ENCODE measurements around the gene ELL2.

The ELL2 gene

DNA sequence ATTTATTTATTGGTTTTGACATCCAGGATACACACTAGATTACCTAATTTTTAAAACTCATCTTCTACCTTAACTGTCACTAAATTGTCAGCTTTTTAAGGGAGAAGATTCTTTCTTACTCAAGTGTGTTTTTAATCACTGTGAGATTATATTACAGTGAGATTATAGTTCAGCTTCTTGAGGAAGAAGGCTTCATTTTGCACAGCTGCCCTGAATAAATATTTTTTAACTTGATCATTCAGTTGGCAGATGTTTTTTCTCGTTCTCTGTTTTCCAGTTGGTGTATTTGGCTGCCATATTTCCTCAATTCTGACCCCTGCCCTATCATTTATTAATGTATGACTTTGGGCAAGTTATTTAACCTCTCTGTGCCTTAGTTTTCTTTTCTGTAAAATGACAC is 15.0 kb upstream of the ELL2 start:
- no peak for DNase-seq

DNA sequence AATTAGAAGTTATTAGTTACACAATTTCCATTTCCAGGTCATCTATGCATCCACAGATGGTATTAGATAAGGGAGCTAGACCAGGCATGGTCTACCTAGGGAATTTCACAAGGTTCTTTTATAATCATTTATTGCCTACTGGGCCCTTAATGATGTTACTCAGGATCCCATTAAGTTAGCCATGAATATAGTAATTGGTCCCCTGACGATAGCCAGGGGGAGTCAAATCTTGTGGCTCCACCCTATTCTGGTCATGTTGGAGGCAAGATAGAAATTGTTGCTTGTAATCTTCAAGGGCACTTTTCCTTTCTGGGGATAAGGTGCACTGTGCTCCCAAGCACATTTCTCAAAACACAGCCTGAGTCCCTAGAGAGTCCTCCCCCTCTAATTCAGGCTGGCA is 14.1 kb upstream of the ELL2 start:
- no peak for DNase-seq

- DNase-seq = no peak
These were observed 12.2 kb upstream of the ELL2 start for GRCh38 chr5:95973793-95974325.

GRCh38 chr5:95972196-95972595 is 10.5 kb upstream of the ELL2 start:
- no peak for DNase-seq

DNA sequence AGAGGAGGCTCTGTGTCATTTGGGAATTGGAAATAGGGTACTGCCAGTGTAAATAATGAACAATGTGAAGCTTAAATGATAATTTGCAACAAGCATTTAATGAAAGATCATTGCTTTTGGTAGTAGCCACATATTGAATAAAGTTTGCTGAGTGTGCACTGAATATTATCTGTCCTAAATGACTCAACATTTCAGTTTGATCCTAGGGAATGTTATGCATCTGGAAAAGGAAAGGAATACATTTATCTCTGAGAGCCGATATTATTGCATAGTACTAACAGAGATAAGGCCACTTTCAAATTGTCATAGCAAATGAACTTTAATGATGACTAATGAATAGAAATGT is 8.7 kb upstream of the ELL2 start:
- no peak for DNase-seq

GRCh38 chr5:95969651-95970358 is 8.2 kb upstream of the ELL2 start:
- DNase-seq = no peak

- DNase-seq = no peak
These were observed 7.4 kb upstream of the ELL2 start for GRCh38 chr5:95969055-95969454.

GRCh38 chr5:95967236-95967635 is 5.6 kb upstream of the ELL2 start:
- DNase-seq = no peak

GRCh38 chr5:95966005-95966404 is 4.4 kb upstream of the ELL2 start:
- no peak for DNase-seq

DNA sequence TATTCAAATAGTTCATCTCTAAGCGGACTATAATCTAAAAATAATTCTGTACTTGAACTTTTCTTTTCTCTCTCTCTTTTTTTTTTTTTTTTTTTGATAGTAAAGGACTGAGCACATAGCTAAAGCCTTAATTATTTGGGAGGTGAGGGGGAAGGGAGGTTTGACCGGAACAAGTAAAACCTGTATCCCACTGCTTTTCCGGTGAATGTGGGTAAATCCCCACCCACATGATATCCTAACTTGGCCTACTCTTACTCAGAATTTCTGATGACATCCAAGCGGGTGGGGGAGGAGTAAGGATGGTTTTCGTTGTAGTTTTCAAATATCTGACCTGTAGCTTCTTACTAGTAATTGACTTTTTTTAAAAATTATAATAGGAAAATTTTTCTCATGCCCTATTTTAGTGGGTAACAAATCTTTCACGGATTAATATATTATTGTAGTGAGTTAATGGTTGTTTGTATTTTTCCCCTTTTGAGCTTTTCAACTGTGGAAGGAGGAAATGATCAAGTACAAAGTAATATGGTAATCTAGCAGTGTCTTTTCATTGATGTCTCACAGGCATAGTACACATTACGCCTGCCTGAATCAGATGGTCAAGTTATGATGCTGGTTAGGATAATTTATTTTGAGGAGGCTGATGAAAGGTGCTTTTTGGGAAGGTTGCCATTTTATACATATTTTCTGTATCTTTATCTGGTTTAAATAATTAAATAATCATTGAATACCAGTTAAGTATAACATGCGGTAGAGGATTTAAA is 2.2 kb upstream of the ELL2 start:
- DNase-seq = no peak

- DNase-seq = no peak
These were observed 1.1 kb upstream of the ELL2 start for GRCh38 chr5:95962785-95963184.

GRCh38 chr5:95962475-95962773 is 773 bp upstream of the ELL2 start:
- no peak for DNase-seq

DNA sequence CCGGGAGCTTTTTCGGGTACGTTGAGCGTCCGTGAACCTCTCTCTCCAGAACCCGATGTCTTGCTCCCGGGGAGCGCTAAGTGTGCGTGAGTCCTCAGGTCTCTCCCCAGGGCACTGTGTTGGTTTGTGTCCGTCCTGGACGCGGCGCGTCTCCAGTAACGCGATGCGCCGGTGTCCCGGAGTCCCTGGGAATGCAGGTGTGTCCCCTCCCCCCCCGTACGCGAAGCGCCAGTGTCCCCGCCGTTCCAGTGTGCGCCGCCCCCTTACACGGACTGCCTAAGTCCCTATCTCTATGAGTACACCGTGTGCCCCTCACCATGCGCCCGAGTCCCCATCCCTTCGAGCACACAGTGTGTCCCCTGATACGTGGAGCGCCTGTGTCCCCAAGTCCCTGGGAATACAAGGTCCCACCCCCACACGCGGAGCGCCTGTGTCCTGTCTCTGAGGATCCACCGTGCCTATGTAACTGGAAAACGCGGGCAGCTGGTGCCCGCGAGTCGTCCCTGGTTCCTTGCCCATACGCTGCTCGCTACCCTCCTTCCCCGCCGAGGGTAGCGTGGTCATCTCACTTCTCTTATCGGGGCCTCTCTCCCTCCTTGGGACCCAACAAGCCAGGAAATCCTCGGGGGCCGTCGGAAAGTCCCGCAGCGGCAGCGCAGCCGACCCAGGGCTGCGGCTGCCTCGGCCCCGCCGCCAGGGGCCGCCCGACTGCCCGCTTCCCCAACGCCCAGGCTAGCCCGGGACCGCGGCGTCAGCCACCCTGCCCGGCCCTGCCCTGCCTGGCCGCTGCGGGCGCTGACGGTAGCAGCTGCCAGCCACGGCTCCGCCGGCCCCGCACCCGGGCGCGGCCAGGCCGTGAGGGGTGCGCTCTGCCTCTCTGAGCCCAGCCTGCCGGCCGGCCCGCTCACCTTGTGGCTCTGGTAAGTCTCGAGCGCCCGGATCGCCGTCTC is 709 bp downstream of the ELL2 start:
- peak; percentile 90 for DNase-seq

- peak; percentile 70 for DNase-seq
These were observed 1.6 kb downstream of the ELL2 start for GRCh38 chr5:95959888-95960666.

DNA sequence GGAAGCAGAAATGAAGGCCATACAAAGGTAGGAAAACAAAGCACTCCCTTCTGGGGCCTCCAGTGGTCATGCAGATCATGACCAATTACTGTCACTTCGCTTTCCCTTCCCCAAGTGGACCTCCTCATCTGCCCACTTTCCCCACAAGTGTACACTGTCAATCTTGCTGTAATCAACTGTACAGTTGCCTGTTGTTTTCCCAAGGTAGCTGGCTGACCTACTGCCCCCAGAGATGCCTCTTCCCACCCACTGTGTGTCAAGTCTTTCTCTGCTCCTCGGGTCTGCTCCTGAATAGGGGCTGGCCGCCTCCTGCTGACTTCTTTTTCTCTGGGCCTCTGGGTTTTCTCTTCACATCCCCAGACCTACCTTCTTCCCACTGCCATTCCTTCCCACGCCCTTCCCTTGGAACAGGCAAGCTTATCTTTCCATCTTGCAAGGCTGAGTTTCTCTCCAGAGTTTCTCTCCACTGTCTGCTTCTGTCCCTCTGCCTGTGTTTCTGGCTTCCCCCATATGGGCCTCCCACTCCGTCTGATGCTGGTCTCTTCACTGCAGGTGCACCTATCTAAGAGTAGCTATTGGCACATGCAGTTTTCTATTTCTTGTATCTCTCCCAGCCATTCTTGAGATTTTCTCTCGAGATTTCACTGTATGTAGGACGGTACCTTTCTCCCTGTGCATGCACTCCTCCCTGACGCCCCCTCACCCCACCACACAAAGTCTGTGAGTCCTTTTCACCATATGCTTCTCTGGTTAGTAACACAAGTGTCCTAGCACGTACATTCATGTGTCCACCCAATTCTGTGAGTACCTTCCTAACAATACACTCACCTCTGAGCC is 2.4 kb downstream of the ELL2 start:
- DNase-seq = peak; percentile 82

DNA sequence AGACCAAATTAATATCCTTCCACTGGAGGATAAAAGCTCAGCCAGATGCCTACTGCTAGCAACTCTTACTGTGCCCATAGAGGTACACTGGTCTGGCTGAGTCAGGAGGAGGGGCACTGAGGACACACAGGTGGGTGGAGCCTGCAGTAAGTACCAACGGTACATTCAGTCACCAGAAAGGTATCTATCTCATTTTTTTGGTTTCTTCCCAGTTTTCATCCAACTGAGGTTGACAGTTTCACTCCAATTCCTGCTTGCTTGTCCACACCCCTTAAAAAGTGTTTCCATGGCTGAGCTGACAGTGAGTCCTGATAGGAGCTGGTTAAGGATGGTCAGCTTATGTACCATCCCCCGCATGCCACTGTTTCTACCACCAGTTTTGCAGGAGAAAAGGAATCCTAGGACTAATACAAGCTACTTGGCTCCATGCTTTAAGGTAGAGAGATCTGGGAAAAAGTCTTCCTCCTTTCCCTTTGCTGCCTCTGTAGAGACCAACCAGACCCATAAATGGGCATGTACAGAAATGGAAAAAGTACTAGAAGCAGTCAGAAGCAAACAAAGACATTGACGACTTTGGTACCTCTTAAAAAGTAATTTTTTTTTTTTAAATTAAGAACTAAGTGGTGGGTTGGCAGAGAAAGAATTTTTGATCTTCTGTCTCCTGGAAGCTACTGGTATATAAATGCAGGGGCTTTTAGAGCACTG is 3.2 kb downstream of the ELL2 start:
- peak; percentile 40 for DNase-seq

DNA sequence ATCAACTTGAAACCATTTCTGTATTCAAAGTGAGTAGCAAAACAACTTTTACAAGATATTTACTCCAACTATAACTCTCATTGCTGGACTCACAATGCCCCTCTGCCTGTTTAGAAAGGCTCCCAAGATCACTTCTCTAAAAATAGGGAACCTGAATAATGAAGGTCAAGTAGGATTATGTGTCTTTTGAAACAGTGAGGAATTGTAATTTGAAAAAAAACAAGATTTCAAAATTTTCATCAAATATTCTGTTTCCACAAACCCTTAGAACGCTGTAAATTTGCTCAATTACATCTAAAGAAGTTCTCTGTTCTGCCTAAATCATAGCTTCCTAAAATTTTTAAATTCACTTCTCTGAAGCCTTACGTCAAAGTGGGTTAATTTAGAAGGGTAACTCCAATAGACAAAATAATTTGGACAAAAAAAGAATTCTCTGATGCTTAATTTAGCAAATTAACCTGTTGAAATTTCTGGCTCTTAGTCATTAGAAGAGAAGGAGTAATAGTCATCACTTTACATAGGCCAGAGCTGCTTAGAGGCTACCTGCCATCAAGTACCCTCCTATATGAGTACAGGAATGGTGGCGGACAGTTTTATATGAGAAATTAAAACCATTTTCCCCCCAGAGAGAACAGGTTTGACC is 4.0 kb downstream of the ELL2 start:
- no peak for DNase-seq

DNA sequence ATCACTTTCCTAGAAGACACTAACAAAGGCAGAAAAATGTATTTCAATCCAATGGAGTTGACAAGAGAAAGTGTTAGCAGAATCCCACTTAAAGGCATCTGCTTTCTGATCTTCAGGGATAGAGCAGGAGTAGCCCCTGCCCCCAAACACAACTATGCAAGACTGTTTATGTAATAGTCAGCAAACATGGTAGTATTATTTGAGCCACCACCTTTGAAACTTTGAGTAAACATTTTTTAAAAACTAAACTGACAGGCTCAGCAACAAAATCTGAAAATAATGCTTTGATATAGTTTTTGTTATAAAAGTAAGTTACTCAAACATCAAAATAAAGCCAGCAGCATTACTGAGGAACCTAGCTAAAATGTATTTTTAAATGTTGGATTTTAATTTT is 4.8 kb downstream of the ELL2 start:
- DNase-seq = no peak

- DNase-seq = no peak
These were observed 5.4 kb downstream of the ELL2 start for GRCh38 chr5:95956021-95956899.

DNA sequence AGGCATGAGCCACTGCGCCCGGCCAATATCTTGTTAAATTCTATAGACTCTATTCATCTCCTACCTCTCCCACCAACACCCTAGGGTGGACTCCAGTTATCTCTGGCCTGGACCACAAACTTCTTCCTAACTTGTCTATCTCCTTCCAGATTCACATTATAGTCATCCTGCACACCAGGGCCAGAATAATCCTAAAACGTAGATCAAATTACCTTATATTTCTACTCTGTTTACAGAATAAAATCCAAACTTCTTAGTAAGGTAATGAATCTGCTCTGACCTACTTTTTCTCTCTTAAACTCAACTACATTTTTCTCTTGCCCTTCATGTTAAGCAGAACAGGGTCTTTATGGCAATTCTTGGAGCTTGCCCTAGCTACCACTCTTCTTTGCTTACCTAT is 6.9 kb downstream of the ELL2 start:
- no peak for DNase-seq
